OCI-LY7 (cell line): ENCODE results near the gene RNF152.

ENCODE experiments used
- CTCF ChIP-seq: fragments of 200-600 bp; sonication (generic); conservative IDR thresholded peaks from 2 replicates; pipeline ENCODE4 v1.5.1; 2014; ENCODE audit warnings: mild to moderate bottlenecking, antibody characterized with exemption, low read length, moderate library complexity, mixed read lengths
- EZH2phosphoT487 ChIP-seq: fragments of 200-600 bp; sonication (generic); IDR thresholded peaks from 2 replicates; pipeline ENCODE4 v1.6.1; 2018; ENCODE audit warnings: low read depth, borderline replicate concordance, mild to moderate bottlenecking, mixed run types, antibody characterized with exemption, low read length, moderate library complexity, mixed read lengths

- TF ChIP-seq CTCF, result no peak
- no peak for TF ChIP-seq EZH2phosphoT487
These were observed 120.4 kb downstream of the RNF152 start for GRCh38 chr18:61772293-61772848.
